Upper lobe of left lung (tissue), 6 donors: ENCODE measurements around the gene CSF3R. TPM values are rescaled to one million over a fixed set of nuclear protein-coding genes. Genes with fewer than 3 reads are reported as not detected.

Experiments
- ATAC-seq, 2 donors: fragments of 200-7000 bp; cut with Tn5 transposase; one replicate each; pipeline ENCODE4 v1.9.1; 2022; ENCODE audit warnings: mild to moderate bottlenecking in 2 of 2, moderate library complexity in 2 of 2; ENCODE audit not compliant: low FRiP score in 2 of 2
- DNase-seq, 2 donors: peaks; one replicate each; pipeline ENCODE4 v3.0.0-alpha.2; 2019 to 2020
- H3K27ac ChIP-seq, 4 donors: fragments of 200-600 bp; sonication (generic); one replicate each; pipeline ENCODE4 v1.5.1; 2016 to 2019
- H3K27me3 ChIP-seq, 4 donors: fragments of 200-600 bp; sonication (generic); one replicate each; pipeline ENCODE4 v1.5.1; 2017 to 2019
- H3K36me3 ChIP-seq, 4 donors: fragments of 200-600 bp; sonication (generic); one replicate each; pipeline ENCODE4 v1.5.1; 2016 to 2019
- H3K4me1 ChIP-seq, 4 donors: fragments of 200-600 bp; sonication (generic); one replicate each; pipeline ENCODE4 v1.5.1; 2018 to 2019
- H3K4me3 ChIP-seq, 4 donors: fragments of 200-600 bp; sonication (generic); one replicate each; pipeline ENCODE4 v1.5.1; 2017 to 2019; ENCODE audit warnings: mild to moderate bottlenecking in 2 of 4, moderate library complexity in 1 of 4
- H3K9me3 ChIP-seq, 4 donors: fragments of 200-600 bp; sonication (generic); one replicate each; pipeline ENCODE4 v1.5.1; 2018 to 2019
- CTCF ChIP-seq, 6 experiments: fragments of 450-650 bp in 4 of 6; fragments of 200-600 bp in 2 of 6; sonication (generic) in 2 of 6; IDR thresholded peaks; one replicate each; pipeline ENCODE4 v1.5.1; 2016 to 2019; ENCODE audit warnings: antibody characterized with exemption in 6 of 6
- EP300 ChIP-seq, 4 donors: sonication (generic); formaldehyde crosslinking; IDR thresholded peaks; one replicate each; pipeline ENCODE4 v1.5.1; 2017; ENCODE audit warnings: antibody characterized with exemption in 4 of 4, control low read depth in 2 of 4
- POLR2A ChIP-seq, 4 donors: fragments of 450-650 bp; IDR thresholded peaks; one replicate each; pipeline ENCODE4 v1.5.1; 2016 to 2017; ENCODE audit warnings: antibody characterized with exemption in 4 of 4, mild to moderate bottlenecking in 2 of 4
- POLR2AphosphoS5 ChIP-seq, 2 donors: sonication (generic); formaldehyde crosslinking; IDR thresholded peaks; one replicate each; pipeline ENCODE4 v1.5.1; 2017; ENCODE audit warnings: antibody characterized with exemption in 2 of 2
- WGBS, 2 donors: methylation state at CpG; one replicate each; pipeline ENCODE4 v1.1.5; 2017 to 2018; 5-methylcytosine and 5-hydroxymethylcytosine counted together
- total RNA-seq, 6 donors: library from RNA; depleted of rRNA in 4 of 6; stranded (reverse); fragments of >200 nt in 4 of 6; gene quantifications; one replicate each; pipeline versions ENCODE4 v1.1.0 to v1.2.1, GENCODE V29; 2016 to 2021
- donor health status: DM: no; HTN: no; CAD: no; lungs with moderate emphysema.
- donor health status: DM: no; HTN: yes; CAD: no; lungs with severe emphysema.

CSF3R gene
- total RNA-seq: 100 to 1,000 TPM; 192 to 851 (median 261) TPM

GRCh38 chr1:36482724-36483388 lies at the start of gene CSF3R:
Gene CSF3R, minus strand, starts transcription at chr1:36482913. Its CDS starts 3,417 bp downstream, at chr1:36479496.
- ATAC-seq (peak; percentile 1 to 44), DNase-seq (peak in 1 of 2 donors; percentile 80)
- Histone ChIP-seq H3K4me3 (peak within 1 kb of the TSS in 3 of 4 donors; percentile 35 to 53 (median 48)), H3K36me3 (no peaks in the 10 kb centered on the region), H3K9me3 (no peaks in the 10 kb centered on the region), H3K27me3 (no peaks in the 10 kb centered on the region), H3K27ac (peak within 1 kb of the TSS; percentile 83 to 92 (median 86)), H3K4me1 (peaks cover 17 to 43% (median 31%) of the 10 kb centered on the region in 4 donors)
- 19 to 30% methylated on average over 9 to 13 of the region's 13 CpGs for WGBS, 2 donors
- TF ChIP-seq POLR2A (IDR thresholded peaks at IDR 0.05) (peak in 1 of 4 donors; percentile 74), POLR2AphosphoS5 (IDR thresholded peaks at IDR 0.05) (peak in 1 of 2 donors; percentile 23), EP300 (IDR thresholded peaks at IDR 0.05) (no peak), CTCF (IDR thresholded peaks at IDR 0.05) (no peak)

- TF ChIP-seq POLR2AphosphoS5 (IDR thresholded peaks at IDR 0.05) (no peak), CTCF (IDR thresholded peaks at IDR 0.05) (no peak), POLR2A (IDR thresholded peaks at IDR 0.05) (no peak), EP300 (IDR thresholded peaks at IDR 0.05) (no peak)
- 61 to 63% methylated on average over 3 of the region's 3 CpGs for WGBS, 2 donors
- DNase-seq: no peak
- Histone ChIP-seq H3K4me3 (no peak overlapping the region), H3K27me3 (no peaks in the 10 kb centered on the region), H3K27ac (no peak overlapping the region), H3K9me3 (peaks cover 0 to 4% (median 2%) of the 10 kb centered on the region in 4 donors), H3K4me1 (no peaks in the 10 kb centered on the region), H3K36me3 (no peaks in the 10 kb centered on the region)
- ATAC-seq: no peak
Measured at GRCh38 chr1:36531833-36532232, 49.1 kb upstream of the CSF3R start.

- Histone ChIP-seq H3K9me3 (peaks cover 0 to 4% (median 2%) of the 10 kb centered on the region in 4 donors), H3K4me3 (no peak overlapping the region), H3K27ac (no peak overlapping the region), H3K27me3 (no peaks in the 10 kb centered on the region), H3K36me3 (no peaks in the 10 kb centered on the region), H3K4me1 (no peaks in the 10 kb centered on the region)
- DNase-seq (peak in 1 of 2 donors; percentile 24), ATAC-seq (no peak)
- TF ChIP-seq CTCF (IDR thresholded peaks at IDR 0.05) (no peak), POLR2AphosphoS5 (IDR thresholded peaks at IDR 0.05) (no peak), POLR2A (IDR thresholded peaks at IDR 0.05) (no peak), EP300 (IDR thresholded peaks at IDR 0.05) (no peak)
- WGBS, 2 donors: 73 to 77% methylated on average over 1 to 6 of the region's 6 CpGs
Measured at GRCh38 chr1:36530791-36531190, 48.1 kb upstream of the CSF3R start.

- WGBS, 2 donors: 52 to 74% methylated on average over 5 of the region's 7 CpGs
- TF ChIP-seq POLR2AphosphoS5 (IDR thresholded peaks at IDR 0.05) (no peak), CTCF (IDR thresholded peaks at IDR 0.05) (no peak)
- no peak overlapping the region for H3K4me3 ChIP-seq
- H3K4me1 ChIP-seq: no peaks in the 10 kb centered on the region
- H3K27ac ChIP-seq: no peak overlapping the region
- H3K9me3 ChIP-seq: peaks cover 0 to 4% (median 2%) of the 10 kb centered on the region in 4 donors
- no peak for ATAC-seq
- no peaks in the 10 kb centered on the region for H3K36me3 ChIP-seq
- peak in 1 of 2 donors; percentile 38 for DNase-seq
- H3K27me3 ChIP-seq: no peaks in the 10 kb centered on the region
Measured at GRCh38 chr1:36530261-36530660, 47.5 kb upstream of the CSF3R start.
